CD4-positive, alpha-beta T cell (primary cell): ENCODE results near the gene SIRT3. TPM values are rescaled to one million over a fixed set of nuclear protein-coding genes. Genes with fewer than 3 reads are reported as not detected.
A peak's percentile ranks its signal among the peaks of the same experiment; 100 is the strongest.

Experiments
- ATAC-seq: fragments of 200-7000 bp; cut with Tn5 transposase; one replicate; pipeline ENCODE4 v1.10.0; 2022; ENCODE audit warnings: mild to moderate bottlenecking; ENCODE audit not compliant: poor library complexity
- CTCF ChIA-PET: fragments of 350-600 bp; sonication (Branson Sonifier 250); formaldehyde crosslinking; loops from one replicate; lab custom pipeline; 2021; ENCODE audit warnings: antibody characterized with exemption, inconsistent platforms; lab: Charles Lee
- POLR2A ChIA-PET: fragments of 350-600 bp; sonication (Branson Sonifier 250); formaldehyde crosslinking; loops from one replicate; lab custom pipeline; 2021; ENCODE audit warnings: antibody characterized with exemption, inconsistent platforms; lab: Charles Lee
- DNase-seq, 14 experiments: peaks; one replicate each; pipeline ENCODE4 v3.0.0-alpha.2; 2013 to 2020; ENCODE audit warnings: mixed read lengths in 2 of 14
- H3K27ac ChIP-seq, 2 donors: one replicate each; pipeline versions ENCODE4 v1.5.1 to v1.7.0; 2013; ENCODE audit warnings: low read length in 2 of 2, low read depth in 1 of 2, mild to moderate bottlenecking in 1 of 2
- H3K27me3 ChIP-seq, 2 experiments: 1 replicate in 1 of 2; 2 replicates in 1 of 2; pipeline versions ENCODE4 v1.6.1 to v1.7.0; 2013; ENCODE audit warnings: low read length in 2 of 2, control low read depth in 1 of 2, mild to moderate bottlenecking in 1 of 2, moderate library complexity in 1 of 2; ENCODE audit not compliant: insufficient read depth in 2 of 2, control insufficient read depth in 1 of 2
- H3K36me3 ChIP-seq: one replicate; pipeline ENCODE4 v1.6.1; 2013; ENCODE audit warnings: low read length, control low read depth; ENCODE audit not compliant: insufficient read depth
- H3K4me1 ChIP-seq: one replicate; pipeline ENCODE4 v1.6.1; 2013; ENCODE audit warnings: low read length, control low read depth; ENCODE audit not compliant: insufficient read depth
- H3K4me3 ChIP-seq: one replicate; pipeline ENCODE4 v1.5.1; 2013; ENCODE audit warnings: mild to moderate bottlenecking, low read length, moderate library complexity
- H3K9me3 ChIP-seq, 2 experiments: 1 replicate in 1 of 2; 2 replicates in 1 of 2; pipeline versions ENCODE4 v1.6.1 to v1.7.0; 2013; ENCODE audit warnings: low read length in 2 of 2, mild to moderate bottlenecking in 2 of 2, control low read depth in 1 of 2, moderate library complexity in 1 of 2; ENCODE audit not compliant: control insufficient read depth in 1 of 2, insufficient read depth in 1 of 2
- H3K27ac Mint-ChIP-seq: one replicate; pipeline ENCODE4 v1.8.0; 2020; ENCODE audit warnings: mixed read lengths
- H3K27me3 Mint-ChIP-seq: one replicate; pipeline ENCODE4 v1.8.0; 2021; ENCODE audit warnings: mixed read lengths
- H3K36me3 Mint-ChIP-seq: one replicate; pipeline ENCODE4 v1.8.0; 2021; ENCODE audit warnings: low read depth, mixed read lengths
- H3K4me1 Mint-ChIP-seq: one replicate; pipeline ENCODE4 v1.8.0; 2021; ENCODE audit warnings: low read depth, mixed read lengths
- H3K4me3 Mint-ChIP-seq: one replicate; pipeline ENCODE4 v1.8.0; 2020; ENCODE audit warnings: mild to moderate bottlenecking, mixed read lengths
- H3K9me3 Mint-ChIP-seq: one replicate; pipeline ENCODE4 v1.8.0; 2020; ENCODE audit warnings: mixed read lengths
- CTCF ChIP-seq: fragments of 200-600 bp; IDR thresholded peaks from one replicate; pipeline ENCODE4 v1.8.0; 2022; ENCODE audit warnings: antibody characterized with exemption, mild to moderate bottlenecking
- intact Hi-C, 2 experiments: fragments of 100-400 bp; cut with DNase I in 1 of 2; cut with micrococcal nuclease in 1 of 2; formaldehyde crosslinking; loops; one replicate each; pipeline versions ENCODE4 v1.15.1 to v1.9.0; 2023 to 2025; cut with DNase I, micrococcal nuclease
- total RNA-seq, 174 experiments: library from RNA in 2 of 174; stranded (reverse) in 2 of 174; gene quantifications; one replicate each; pipeline ENCODE4 v1.2.3 and lab custom pipeline; 2021 to 2026

The SIRT3 gene
- total RNA-seq, 2 experiments from 2014 or later: 16.4 to 18.0 TPM

DNA sequence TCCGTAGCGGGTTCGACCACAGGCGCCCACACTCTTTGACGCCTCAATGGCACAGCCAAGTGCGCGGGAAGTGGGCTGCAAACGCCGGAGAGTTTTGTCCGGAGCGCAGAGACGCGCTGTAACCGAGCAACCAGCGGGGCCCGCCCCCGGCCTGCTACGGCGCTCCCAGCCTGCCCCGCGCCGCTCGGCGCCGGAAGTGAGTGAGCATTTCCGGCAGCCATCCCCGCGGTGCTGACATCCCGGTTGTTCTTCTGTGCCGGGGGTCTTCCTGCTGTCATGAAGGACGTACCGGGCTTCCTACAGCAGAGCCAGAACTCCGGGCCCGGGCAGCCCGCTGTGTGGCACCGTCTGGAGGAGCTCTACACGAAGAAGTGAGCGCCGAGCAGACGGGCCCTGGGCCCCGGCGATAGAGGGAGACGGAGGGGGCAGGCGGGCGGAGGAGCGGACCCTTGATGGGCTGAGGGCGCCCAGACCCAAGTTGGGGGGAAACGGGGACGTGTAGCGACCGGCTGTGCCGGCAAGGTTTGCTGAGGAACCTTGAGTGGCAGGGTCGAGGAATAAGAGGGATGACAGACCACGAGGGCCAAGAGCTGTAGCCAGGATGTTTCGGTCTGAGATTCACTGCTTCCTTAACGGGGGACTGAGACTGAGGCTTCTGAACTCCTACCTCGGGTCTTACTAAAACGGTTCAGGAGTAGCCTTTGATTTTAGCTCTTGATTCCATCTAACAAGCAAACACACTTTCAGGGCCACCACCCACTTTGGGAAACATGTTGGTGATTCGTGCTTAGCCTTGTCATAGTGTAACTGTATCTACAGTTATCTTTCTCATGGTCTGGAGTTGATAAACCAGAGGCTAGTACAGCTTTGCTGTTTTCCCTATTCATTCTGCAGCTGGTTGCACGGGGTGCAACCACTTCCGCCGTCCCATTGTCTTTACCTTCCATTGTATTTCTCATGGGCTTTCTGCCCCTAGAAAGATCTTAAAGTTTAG, 929 bp upstream of the SIRT3 start, which contains the start of gene PSMD13:
PSMD13 (plus strand) TSS at position 203 of the 994 bp plus-strand sequence; CDS start at position 277, 74 bp downstream.
- POLR2A ChIA-PET: interaction anchor here (0.6 to 5.4 kb wide), 14 partner anchors 14 to 269 kb away, joined by 3 to 79 read pairs (median 6); partner anchors contain the start of genes BET1L, PGGHG, RIC8A and RNH1

DNA sequence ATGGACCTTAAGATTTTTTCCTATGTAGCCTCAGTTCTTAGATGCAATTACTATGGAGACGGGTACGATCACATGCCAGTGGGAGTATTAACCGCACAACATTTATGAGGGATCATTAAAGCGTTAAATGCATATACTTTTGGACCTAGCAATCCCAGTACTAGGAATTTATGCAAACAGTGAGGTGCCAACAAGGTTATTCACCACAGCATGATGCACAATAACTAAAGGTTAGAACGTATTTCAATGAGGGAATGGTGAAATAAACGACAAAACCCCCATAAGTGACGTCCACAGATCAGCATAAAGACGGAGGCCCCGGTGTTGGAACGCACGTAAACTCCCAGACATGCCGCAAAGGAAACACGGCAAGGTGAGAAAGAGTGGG, 539 bp downstream of the SIRT3 start:
- no peaks in the 10 kb centered on the region for H3K9me3 Mint-ChIP-seq
- H3K27ac Mint-ChIP-seq: peak overlapping the region; percentile 91
- intact Hi-C loops: loop anchor here (5.0 to 10.0 kb wide), 3 partner anchors 52 to 569 kb away; partner anchors contain the start of genes PGGHG (in 1 of the 2), PIDD1 (in 1 of the 2) and RPLP2 (in 1 of the 2)
- H3K36me3 ChIP-seq: peaks cover 17% of the 10 kb centered on the region
- peak overlapping the region; percentile 63 to 97 for H3K27ac ChIP-seq
- H3K27me3 Mint-ChIP-seq: no peaks in the 10 kb centered on the region
- POLR2A ChIA-PET: interaction anchor here (1.7 to 5.4 kb wide), 3 partner anchors 27 to 271 kb away, joined by 5 to 79 read pairs (median 10); partner anchors contain the start of genes BET1L, RIC8A and RNH1
- TF ChIP-seq CTCF: no peak
- H3K4me3 Mint-ChIP-seq: peak overlapping the region; percentile 93
- ATAC-seq: peak; percentile 45
- H3K27me3 ChIP-seq: no peaks in the 10 kb centered on the region
- H3K4me1 Mint-ChIP-seq: peaks cover 45% of the 10 kb centered on the region
- CTCF ChIA-PET: interaction anchor here (1.6 kb wide), 1 partner anchor 15 kb away, joined by 5 read pairs; no protein-coding TSS in a partner anchor
- no peaks in the 10 kb centered on the region for H3K9me3 ChIP-seq
- peaks cover 27% of the 10 kb centered on the region for H3K4me1 ChIP-seq
- DNase-seq: peak in 4 of 14 experiments; percentile 52 to 87 (median 71)
- peaks cover 45% of the 10 kb centered on the region for H3K36me3 Mint-ChIP-seq
- peak overlapping the region; percentile 91 for H3K4me3 ChIP-seq

More for the DNA sequence above, 929 bp upstream of the SIRT3 start, which contains the start of gene PSMD13:
- peaks cover 55% of the 10 kb centered on the region for H3K4me1 Mint-ChIP-seq
- no peaks in the 10 kb centered on the region for H3K27me3 Mint-ChIP-seq
- peaks cover 56% of the 10 kb centered on the region for H3K36me3 Mint-ChIP-seq
- peak; percentile 76 to 94 (median 84) for DNase-seq
- H3K36me3 ChIP-seq: peaks cover 29% of the 10 kb centered on the region
- ATAC-seq: peak; percentile 79
- H3K4me3 Mint-ChIP-seq: peak within 1 kb of the TSS; percentile 100
- TF ChIP-seq CTCF: peak; percentile 31
- H3K27ac Mint-ChIP-seq: peak within 1 kb of the TSS; percentile 91
- CTCF ChIA-PET: interaction anchor here (0.9 to 2.5 kb wide), 3 partner anchors 14 to 80 kb away, joined by 3 to 11 read pairs (median 4); no protein-coding TSS in a partner anchor
- no peaks in the 10 kb centered on the region for H3K9me3 ChIP-seq
- peak within 1 kb of the TSS; percentile 97 to 100 for H3K27ac ChIP-seq
- peaks cover 27% of the 10 kb centered on the region for H3K4me1 ChIP-seq
- peak within 1 kb of the TSS; percentile 91 for H3K4me3 ChIP-seq
- no peaks in the 10 kb centered on the region for H3K9me3 Mint-ChIP-seq
- no peaks in the 10 kb centered on the region for H3K27me3 ChIP-seq
- intact Hi-C loops: loop anchor here (1.0 to 10.0 kb wide), 6 partner anchors 30 to 568 kb away; partner anchors contain the start of genes BET1L (in 2 of the 2), RIC8A (in 2 of the 2), RNH1 (in 2 of the 2) and PGGHG (in 1 of the 2)

GRCh38 chr11:235180-235579, 962 bp downstream of the SIRT3 start:
- intact Hi-C loops: loop anchor here (5.0 to 10.0 kb wide), 3 partner anchors 52 to 570 kb away; partner anchors contain the start of genes PGGHG (in 1 of the 2), PIDD1 (in 1 of the 2) and RPLP2 (in 1 of the 2)
- peaks cover 41% of the 10 kb centered on the region for H3K36me3 Mint-ChIP-seq
- H3K4me1 ChIP-seq: peaks cover 27% of the 10 kb centered on the region
- DNase-seq (peak in 1 of 14 experiments; percentile 31), ATAC-seq (no peak)
- no peaks in the 10 kb centered on the region for H3K27me3 Mint-ChIP-seq
- no peak for TF ChIP-seq CTCF
- peak overlapping the region; percentile 93 for H3K4me3 Mint-ChIP-seq
- H3K9me3 ChIP-seq: no peaks in the 10 kb centered on the region
- H3K4me1 Mint-ChIP-seq: peaks cover 45% of the 10 kb centered on the region
- H3K36me3 ChIP-seq: peaks cover 17% of the 10 kb centered on the region
- no peaks in the 10 kb centered on the region for H3K27me3 ChIP-seq
- H3K4me3 ChIP-seq: peak overlapping the region; percentile 91
- ChIA-PET CTCF (interaction anchor here (1.6 kb wide), 1 partner anchor 15 kb away, joined by 5 read pairs; no protein-coding TSS in a partner anchor), POLR2A (interaction anchor here (2.8 to 5.4 kb wide), 2 partner anchors 27 to 271 kb away, joined by 10 to 79 read pairs; partner anchors contain the start of genes BET1L, RIC8A and RNH1)
- H3K9me3 Mint-ChIP-seq: no peaks in the 10 kb centered on the region
- peak overlapping the region; percentile 91 for H3K27ac Mint-ChIP-seq
- peak overlapping the region in 1 of 2 donors; percentile 97 for H3K27ac ChIP-seq
